GM13976 (cell line): ENCODE measurements around the gene ALX4.

Experiments
- DNase-seq: peaks from one replicate; pipeline ENCODE4 v3.0.0; 2012; ENCODE audit warnings: low spot score
- CTCF ChIP-seq: IDR thresholded peaks from 2 replicates; pipeline ENCODE4 v1.5.1; 2012; ENCODE audit warnings: borderline replicate concordance, mild to moderate bottlenecking; ENCODE audit not compliant: insufficient read depth; ENCODE audit errors: extremely low read depth, missing control alignments, control extremely low read depth
- in situ Hi-C: fragments of 300-500 bp; cut with MboI; formaldehyde crosslinking; loops from one replicate; pipeline ENCODE4 v1.12.0; 2022; ENCODE audit warnings: low sequenced_read_pairs, mixed read lengths, inconsistent platforms; ENCODE audit not compliant: unreplicated experiment

The ALX4 gene

GRCh38 chr11:44304091-44305025 lies 5.6 kb downstream of the ALX4 start:
- no peak for TF ChIP-seq CTCF
- DNase-seq: no peak
- in situ Hi-C loops: no loop called here

- in situ Hi-C loops: no loop called here
- no peak for TF ChIP-seq CTCF
- no peak for DNase-seq
Observed at GRCh38 chr11:44303401-44303938, 6.5 kb downstream of the ALX4 start.

- TF ChIP-seq CTCF: no peak
- in situ Hi-C loops: no loop called here
- DNase-seq: no peak
Observed at GRCh38 chr11:44301564-44302271, 8.2 kb downstream of the ALX4 start.

GRCh38 chr11:44300844-44301563 lies 8.9 kb downstream of the ALX4 start:
- DNase-seq: no peak
- in situ Hi-C loops: no loop called here
- TF ChIP-seq CTCF: no peak

GRCh38 chr11:44298862-44299261 lies 11.1 kb downstream of the ALX4 start:
- no peak for TF ChIP-seq CTCF
- in situ Hi-C loops: loop anchor here (25.0 kb wide), 1 partner anchor 613 kb away; no protein-coding TSS in a partner anchor
- no peak for DNase-seq

GRCh38 chr11:44290208-44290607 lies 19.7 kb downstream of the ALX4 start:
- TF ChIP-seq CTCF: no peak
- no peak for DNase-seq
- in situ Hi-C loops: loop anchor here (25.0 kb wide), 1 partner anchor 622 kb away; no protein-coding TSS in a partner anchor
